HG03457 (cell line): ENCODE data around the gene YIPF2.
"Not testable (repeated sequence)": the region's sequence is repeated elsewhere in the genome, so short reads cannot be mapped to it uniquely, and the experiment has no call there.

Experiments
- ATAC-seq: cut with Tn5 transposase; IDR thresholded peaks from one replicate; pipeline ENCODE4 v1.9.1; 2021; ENCODE audit warnings: moderate number of reproducible peaks; ENCODE audit not compliant: unreplicated experiment

YIPF2 gene

DNA sequence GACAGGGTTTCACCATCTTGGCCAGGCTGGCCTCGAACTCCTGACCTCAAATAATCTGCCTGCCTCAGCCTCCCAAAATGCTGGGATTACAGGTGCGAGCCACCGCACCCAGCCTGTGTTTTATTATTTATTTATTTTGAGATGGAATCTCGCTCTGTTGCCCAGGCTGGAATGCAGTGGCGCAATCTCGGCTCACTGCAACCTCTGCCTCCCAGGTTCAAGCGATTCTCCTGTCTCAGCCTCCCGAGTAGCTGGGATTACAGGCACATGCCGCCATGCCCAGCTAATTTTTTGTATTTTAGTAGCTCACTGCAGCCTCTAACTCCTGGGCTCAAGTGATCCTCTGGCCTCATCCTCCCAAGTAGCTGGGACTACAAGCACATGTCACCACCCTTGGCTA is 50.8 kb downstream of the YIPF2 start:
- not testable (repeated sequence) for ATAC-seq

DNA sequence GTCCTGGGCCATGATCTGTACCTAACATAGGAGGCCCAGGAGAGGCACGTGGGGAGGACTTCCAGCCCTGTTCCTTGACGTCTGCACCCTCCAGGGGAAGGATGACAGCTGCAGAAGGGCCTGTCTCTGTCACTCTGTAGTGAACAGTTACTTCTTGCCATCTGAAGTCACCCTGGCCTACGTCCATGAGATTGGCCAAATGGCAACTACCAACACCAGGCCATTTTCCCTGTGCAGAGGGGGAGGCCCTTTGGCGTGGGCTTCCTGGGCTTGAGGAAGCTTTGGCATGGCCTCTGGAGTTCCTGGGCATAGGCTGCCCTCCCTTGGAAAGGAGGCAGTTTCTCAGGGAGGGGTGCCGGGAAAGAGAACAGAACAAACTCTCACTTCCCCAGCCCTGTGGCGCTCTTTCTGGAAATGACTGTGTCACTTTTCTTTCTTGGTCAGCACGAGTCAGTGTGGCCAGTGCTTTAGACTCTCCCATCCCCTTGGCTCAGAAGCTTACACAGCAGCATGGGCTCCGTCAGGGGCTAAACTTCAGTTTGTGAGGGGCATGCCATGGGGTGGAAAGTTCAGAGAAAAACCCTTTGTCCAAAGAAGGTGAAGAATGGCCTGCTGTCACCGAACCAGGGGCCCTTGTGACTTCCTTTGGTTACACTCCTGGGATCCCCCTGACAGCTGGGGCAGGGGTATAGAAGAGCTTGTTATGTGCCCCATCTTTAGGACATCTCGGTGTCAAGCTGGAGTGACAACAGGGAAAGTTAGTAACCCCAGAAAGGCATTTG is 51.8 kb downstream of the YIPF2 start:
- ATAC-seq, result no peak

DNA sequence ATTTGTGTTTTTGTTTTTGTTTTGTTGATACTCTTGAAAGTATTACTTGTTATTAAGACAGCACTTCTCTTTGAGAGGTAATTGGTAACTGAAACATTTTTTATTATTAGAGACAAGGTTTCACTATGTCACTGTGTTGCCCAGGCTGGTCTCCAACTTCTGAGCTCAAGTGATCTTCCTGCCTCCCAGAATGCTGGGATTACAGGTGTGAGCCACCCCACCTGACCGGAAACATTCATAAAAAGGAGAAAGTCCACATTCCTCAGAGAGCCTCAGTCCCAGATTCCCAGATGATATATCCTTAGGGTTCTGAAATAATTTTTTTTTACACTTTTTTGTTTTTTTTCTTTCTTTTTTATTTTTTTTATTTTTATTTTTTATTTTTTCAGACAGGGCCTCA is 54.4 kb downstream of the YIPF2 start:
- no peak for ATAC-seq

DNA sequence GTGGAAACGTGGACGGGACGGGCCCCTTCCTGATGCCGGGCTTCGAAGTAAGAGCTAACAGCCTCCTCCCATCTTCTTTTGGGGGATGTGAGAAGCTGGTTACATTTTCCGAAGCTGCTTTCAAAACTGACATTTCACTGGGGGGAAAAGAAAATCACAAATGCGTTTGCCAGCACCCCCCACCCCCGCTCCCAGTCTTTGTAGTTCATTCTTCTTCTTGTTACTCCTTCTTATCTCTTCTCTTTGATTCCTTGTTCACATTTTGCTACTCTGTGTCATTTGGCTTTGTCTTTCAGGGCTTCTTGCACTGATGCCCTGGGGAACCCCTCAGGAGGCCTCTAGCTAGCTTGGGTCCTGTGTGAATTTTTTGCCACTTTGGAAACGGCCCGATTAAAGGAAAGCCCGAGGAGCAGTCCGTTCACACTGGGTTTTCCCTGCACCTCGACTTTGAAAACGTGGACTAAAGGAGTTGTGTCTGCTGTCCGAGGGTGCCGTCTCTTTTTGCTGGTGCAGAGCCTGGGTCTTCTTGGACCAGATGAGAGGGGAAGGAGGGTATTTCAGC is 55.8 kb downstream of the YIPF2 start:
- ATAC-seq, result no peak
